T-helper 1 cell treated with Interleukin-12 subunit alpha and Interleukin-12 subunit beta and Interleukin-4 antibody, amounts not matched to agents 30 μg/mL and 1 μg/mL, for 36 hours (primary cell): ENCODE results near the gene PIRT.
"Not testable (repeated sequence)": the region's sequence is repeated elsewhere in the genome, so short reads cannot be mapped to it uniquely, and the experiment has no call there.

Experiments used
- H3K27ac Mint-ChIP-seq: one replicate; pipeline ENCODE4 v1.8.0; 2021; ENCODE audit warnings: mild to moderate bottlenecking, mixed read lengths
- H3K27me3 Mint-ChIP-seq: one replicate; pipeline ENCODE4 v1.8.0; 2021; ENCODE audit warnings: low read depth, mixed read lengths
- H3K36me3 Mint-ChIP-seq: one replicate; pipeline ENCODE4 v1.8.0; 2021; ENCODE audit warnings: low read depth, mixed read lengths
- H3K4me1 Mint-ChIP-seq: one replicate; pipeline ENCODE4 v1.8.0; 2021; ENCODE audit warnings: low read depth, mixed read lengths
- H3K4me3 Mint-ChIP-seq: one replicate; pipeline ENCODE4 v1.8.0; 2021; ENCODE audit warnings: mild to moderate bottlenecking, moderate library complexity, mixed read lengths
- H3K9me3 Mint-ChIP-seq: one replicate; pipeline ENCODE4 v1.8.0; 2021; ENCODE audit warnings: mixed read lengths

PIRT gene

DNA sequence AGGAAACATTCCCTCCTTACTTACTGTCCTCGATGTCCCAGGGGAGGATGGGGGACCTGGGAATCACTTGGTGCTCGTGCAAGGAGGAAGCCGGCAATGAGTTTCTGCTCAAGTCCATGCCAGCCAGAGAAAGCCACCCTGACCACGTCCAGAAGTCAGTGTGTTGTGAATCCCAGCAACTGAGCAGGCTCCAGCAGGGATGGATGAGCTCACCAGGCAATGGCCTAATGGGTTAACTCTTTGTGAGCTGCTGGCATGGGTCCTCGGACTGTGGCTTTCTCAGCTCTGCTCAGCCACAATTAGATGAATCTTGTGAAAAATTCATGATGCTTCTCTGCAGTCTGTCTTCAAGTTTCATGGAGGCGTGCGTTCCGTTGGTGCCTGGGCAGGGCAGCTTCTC, at the start of gene PIRT:
Gene PIRT, minus strand, starts transcription at position 167 of the 400 bp plus-strand sequence. CDS start 12,442 bp downstream, outside the sequence.
- no peaks in the 10 kb centered on the region for H3K36me3 Mint-ChIP-seq
- no peak within 1 kb of the TSS for H3K27ac Mint-ChIP-seq
- no peaks in the 10 kb centered on the region for H3K9me3 Mint-ChIP-seq
- no peaks in the 10 kb centered on the region for H3K27me3 Mint-ChIP-seq
- no peaks in the 10 kb centered on the region for H3K4me1 Mint-ChIP-seq
- no peak within 1 kb of the TSS for H3K4me3 Mint-ChIP-seq

DNA sequence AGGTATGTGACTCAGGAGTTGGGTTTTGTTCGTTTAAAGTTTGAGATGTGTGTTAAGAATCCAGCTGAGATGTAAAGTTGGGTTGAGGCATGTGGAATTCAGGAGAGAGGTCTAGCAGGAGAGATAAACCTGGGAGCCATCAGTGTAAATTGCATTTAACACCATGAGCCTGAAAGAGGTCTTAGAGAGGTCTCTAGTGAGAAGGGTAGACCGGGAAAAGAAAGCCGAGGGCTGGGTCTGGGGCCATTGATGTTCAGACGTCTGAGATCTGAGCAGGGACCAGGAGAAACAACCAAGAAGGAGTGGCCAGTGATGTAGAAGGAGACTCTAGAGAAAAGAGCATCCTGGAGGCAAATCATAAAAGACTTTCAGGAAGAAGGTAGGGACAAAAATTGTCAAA, 44.1 kb upstream of the PIRT start:
- H3K9me3 Mint-ChIP-seq = no peaks in the 10 kb centered on the region

DNA sequence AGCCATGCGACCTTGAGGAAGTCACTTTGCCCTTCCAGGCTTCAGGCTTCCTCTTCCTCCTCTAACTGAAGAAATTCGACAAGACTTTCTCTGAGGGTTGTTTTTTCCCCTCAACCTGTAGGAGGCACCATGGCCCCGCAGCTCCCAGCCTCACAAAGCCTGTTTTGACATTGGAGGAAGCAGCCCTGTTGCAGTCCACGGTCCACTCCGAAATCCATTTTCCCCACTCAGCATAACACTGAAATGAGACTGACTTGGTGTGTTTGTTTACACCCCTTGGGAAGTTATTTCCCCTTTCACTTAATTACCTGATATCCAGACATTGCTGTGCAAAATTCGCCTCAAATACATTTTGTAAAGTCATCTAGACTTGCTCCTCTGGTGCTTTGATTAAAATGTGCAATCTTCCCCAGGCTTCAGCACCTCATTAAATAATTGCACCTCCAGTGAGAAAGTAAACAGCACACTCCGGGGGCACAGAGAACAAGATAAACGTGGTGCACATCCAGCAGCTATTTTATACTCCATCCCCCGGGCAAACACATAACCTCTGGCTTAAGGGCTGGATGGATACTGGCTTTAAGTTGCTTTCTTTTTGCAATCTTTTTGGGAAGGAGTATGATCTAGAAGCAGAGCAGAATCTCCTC, 41.4 kb upstream of the PIRT start:
- Mint-ChIP-seq H3K36me3 (no peaks in the 10 kb centered on the region), H3K9me3 (no peaks in the 10 kb centered on the region), H3K27me3 (no peaks in the 10 kb centered on the region), H3K27ac (no peak overlapping the region), H3K4me1 (no peaks in the 10 kb centered on the region), H3K4me3 (no peak overlapping the region)

More for the DNA sequence above, 44.1 kb upstream of the PIRT start:
- Mint-ChIP-seq H3K27ac (no peak overlapping the region), H3K36me3 (no peaks in the 10 kb centered on the region), H3K4me1 (no peaks in the 10 kb centered on the region), H3K27me3 (no peaks in the 10 kb centered on the region), H3K4me3 (no peak overlapping the region)

DNA sequence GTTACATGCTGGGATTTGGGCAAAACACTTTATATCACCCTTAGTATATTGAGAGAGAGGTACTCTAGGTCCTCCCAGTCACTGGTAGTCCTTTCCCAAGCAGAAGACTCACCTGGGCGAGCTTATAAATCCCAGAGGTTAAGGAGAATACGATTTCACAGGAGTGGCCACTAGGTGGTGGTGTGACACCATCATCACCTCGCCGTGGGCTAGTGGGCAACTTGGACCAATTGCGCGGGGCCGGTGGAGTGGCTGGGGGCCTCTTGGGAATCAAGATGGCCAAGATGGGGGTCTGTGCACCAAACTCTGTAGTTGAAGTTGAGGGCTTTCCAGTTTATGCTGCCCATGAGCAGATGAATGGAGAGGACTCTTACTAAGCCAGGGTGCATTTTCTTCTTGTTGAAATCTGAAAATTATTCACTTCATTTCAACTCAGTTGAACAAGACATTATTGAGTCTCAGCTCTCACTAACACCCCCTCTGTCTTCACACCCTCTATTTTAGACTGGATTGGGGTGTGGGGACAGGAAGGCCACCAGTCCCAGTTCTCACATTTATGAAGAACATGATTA, 38.2 kb upstream of the PIRT start:
- H3K4me1 Mint-ChIP-seq = no peaks in the 10 kb centered on the region
- no peaks in the 10 kb centered on the region for H3K27me3 Mint-ChIP-seq

DNA sequence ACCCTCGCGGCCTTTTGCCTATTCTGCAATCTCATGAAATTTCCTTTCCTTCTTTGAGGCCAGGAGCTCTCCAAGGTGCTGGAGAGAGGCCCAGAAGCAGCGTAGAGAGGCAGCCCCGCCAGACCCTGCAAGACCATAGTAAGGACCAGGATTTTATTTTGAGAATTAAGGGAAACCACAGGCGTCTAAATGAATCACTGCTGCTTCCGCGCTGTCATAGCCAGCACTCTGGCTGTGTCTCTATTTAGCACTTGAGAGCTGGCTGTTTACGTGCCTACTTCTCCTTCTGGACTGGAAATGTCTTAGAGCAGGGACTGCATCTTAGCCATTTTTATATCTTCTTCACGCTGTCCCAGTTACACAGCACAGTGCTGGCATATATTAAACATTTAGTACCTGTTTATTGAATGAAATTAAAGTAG, 37.6 kb upstream of the PIRT start:
- no peak overlapping the region for H3K27ac Mint-ChIP-seq
- no peaks in the 10 kb centered on the region for H3K36me3 Mint-ChIP-seq
- no peaks in the 10 kb centered on the region for H3K27me3 Mint-ChIP-seq
- no peaks in the 10 kb centered on the region for H3K4me1 Mint-ChIP-seq
- no peak overlapping the region for H3K4me3 Mint-ChIP-seq
- H3K9me3 Mint-ChIP-seq = no peaks in the 10 kb centered on the region

More for the DNA sequence above, 38.2 kb upstream of the PIRT start:
- Mint-ChIP-seq H3K27ac (no peak overlapping the region), H3K9me3 (no peaks in the 10 kb centered on the region), H3K36me3 (no peaks in the 10 kb centered on the region), H3K4me3 (no peak overlapping the region)

DNA sequence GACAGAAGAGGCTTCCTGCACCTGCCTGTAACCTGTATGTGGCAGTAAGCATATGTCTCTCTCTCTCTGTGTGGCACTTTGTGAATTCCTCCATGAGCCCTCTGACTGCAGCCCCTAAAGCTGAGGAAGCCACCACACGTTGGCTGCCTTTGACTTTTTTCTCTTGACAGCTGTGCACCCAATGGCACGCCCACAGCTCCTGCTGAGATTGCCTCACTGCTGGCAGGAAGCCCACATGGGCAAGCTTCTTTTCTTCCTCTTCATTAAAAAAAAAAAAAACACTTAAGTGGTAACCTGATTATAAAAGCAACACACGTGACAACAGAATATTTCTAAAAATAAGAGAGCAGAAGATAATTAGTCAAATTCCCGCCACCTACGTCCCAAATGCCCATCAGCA, 34.0 kb upstream of the PIRT start:
- Mint-ChIP-seq H3K9me3 (no peaks in the 10 kb centered on the region), H3K36me3 (no peaks in the 10 kb centered on the region), H3K27ac (no peak overlapping the region), H3K4me3 (no peak overlapping the region), H3K4me1 (no peaks in the 10 kb centered on the region), H3K27me3 (no peaks in the 10 kb centered on the region)

DNA sequence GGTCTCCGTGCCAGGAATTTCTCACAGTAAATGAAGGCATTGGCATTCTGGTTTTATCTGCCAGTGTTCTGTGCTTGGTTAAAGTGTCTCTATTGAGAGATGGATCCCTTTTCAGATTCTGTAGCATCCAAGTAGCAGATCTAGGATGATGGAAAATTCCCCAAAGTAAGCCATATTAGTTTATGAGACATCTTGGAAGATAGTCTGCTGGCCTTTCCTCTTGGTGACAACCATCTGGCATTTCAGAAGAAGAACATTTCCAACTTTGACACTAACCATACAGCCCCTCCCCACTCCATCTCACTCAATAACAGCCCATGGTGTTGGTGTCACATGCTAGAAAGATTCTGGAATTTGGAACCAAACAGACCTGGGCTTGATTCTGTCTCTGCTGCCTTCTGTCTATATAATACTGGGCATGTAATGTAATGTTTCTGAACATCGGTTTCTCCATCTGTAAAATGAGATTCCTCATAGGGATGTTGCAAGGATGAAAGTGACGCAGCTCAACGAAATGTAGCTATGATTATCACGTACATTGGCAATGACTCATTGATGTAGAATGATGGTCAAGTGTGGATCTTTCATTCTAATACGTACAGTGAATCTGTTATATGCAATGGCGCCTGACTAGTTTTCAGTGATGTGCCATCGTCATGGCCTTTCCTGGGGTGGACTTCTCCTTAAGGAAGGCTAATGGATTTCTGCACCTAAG, 32.6 kb upstream of the PIRT start:
- Mint-ChIP-seq H3K9me3 (no peaks in the 10 kb centered on the region), H3K27ac (no peak overlapping the region), H3K36me3 (no peaks in the 10 kb centered on the region), H3K4me3 (no peak overlapping the region), H3K27me3 (no peaks in the 10 kb centered on the region), H3K4me1 (no peaks in the 10 kb centered on the region)

DNA sequence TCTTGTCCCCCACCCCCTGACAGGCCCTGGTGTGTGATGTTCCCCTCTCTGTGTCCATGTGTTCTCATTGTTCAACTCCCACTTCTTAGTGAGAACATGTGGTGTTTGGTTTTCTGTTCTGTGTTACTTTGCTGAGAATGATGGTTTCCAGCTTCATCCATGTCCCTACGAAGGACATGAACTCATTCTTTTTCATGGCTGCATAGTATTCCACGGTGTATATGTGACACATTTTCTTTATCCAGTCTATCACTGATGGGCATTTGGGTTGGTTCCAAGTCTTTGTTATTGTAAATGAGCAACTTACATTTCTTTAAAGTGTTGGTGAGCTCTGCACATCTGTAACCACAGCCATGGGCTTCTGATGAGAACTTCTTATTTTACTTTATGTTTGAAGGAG, 30.9 kb upstream of the PIRT start:
- H3K4me3 Mint-ChIP-seq, H3K27ac Mint-ChIP-seq, H3K4me1 Mint-ChIP-seq, H3K9me3 Mint-ChIP-seq, H3K36me3 Mint-ChIP-seq, H3K27me3 Mint-ChIP-seq: not testable (repeated sequence)

DNA sequence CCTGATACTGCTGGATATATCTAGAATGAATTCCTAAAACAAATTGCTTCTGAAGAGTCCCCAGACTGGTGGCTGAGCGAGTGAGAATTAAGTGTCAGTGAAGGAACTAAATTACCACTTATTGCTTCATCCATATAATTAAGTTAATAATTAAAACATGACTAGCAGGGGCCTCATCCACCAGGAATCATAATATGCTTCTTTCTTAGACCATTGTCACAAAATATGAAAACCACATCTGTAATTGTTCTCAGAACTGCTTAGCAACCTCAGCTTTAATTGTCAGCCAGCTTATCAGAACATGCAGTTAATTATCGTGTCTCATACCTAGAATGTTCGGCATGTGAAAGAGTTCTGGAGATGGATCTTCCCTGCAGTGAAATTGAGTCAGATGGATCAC, 21.2 kb upstream of the PIRT start:
- Mint-ChIP-seq H3K4me1 (no peaks in the 10 kb centered on the region), H3K27me3 (peaks cover 4% of the 10 kb centered on the region), H3K27ac (no peak overlapping the region), H3K36me3 (no peaks in the 10 kb centered on the region), H3K9me3 (no peaks in the 10 kb centered on the region), H3K4me3 (no peak overlapping the region)

DNA sequence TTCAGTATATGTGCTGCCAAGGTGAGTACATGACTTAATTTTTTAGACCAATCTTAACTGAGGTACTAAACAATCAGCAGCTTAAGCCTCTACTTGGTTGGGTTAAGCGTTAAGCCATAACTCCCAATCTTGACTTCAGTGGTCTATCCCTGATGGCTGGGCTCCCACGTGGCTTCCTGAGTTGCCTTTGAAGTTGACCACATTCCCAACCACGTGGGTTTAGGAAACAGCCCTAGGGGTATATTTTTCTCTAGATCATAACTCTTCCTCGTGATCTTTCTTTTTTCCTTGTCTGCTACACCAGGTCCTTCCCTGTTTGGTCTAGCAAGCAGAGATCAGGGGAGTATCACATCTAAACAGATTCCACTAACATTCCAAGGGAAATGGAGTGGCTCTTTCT, 20.1 kb upstream of the PIRT start:
- Mint-ChIP-seq H3K4me3 (no peak overlapping the region), H3K9me3 (no peaks in the 10 kb centered on the region), H3K27ac (no peak overlapping the region), H3K4me1 (no peaks in the 10 kb centered on the region), H3K27me3 (peaks cover 4% of the 10 kb centered on the region), H3K36me3 (no peaks in the 10 kb centered on the region)

DNA sequence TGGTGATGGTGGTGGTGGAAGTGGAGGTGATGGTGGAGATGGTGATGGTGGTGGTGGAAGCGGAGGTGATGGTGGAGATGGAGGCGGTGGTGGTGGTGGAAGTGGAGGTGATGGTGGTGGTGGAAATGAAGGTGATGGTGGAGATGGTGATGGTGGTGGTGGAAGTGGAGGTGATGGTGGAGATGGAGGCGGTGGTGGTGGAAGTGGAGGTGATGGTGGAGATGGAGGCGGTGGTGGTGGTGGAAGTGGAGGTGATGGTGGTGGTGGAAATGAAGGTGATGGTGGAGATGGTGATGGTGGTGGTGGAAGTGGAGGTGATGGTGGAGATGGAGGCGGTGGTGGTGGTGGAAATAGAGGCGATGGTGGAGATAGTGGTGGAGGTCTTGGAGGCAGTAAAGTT, 8.7 kb upstream of the PIRT start:
- H3K9me3 Mint-ChIP-seq, H3K27ac Mint-ChIP-seq, H3K4me1 Mint-ChIP-seq, H3K4me3 Mint-ChIP-seq, H3K36me3 Mint-ChIP-seq: not testable (repeated sequence)
- peaks cover 13% of the 10 kb centered on the region for H3K27me3 Mint-ChIP-seq

DNA sequence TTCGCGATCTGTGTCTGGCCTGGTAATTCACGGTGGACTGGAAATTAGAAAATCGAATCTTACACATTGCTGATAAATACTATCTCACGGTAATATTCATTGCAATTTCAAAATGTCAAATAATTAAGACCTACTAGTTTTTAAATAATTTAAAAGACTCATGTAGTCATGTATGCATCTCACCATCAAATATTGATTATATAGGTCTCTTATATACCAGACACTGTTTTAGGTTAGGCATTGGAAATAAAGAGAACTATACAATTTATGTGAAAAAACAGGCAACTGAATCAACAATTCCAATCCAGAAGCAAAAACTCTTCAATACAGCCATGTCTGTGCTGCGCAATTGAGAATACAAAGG, 7.5 kb upstream of the PIRT start:
- H3K27me3 Mint-ChIP-seq = peaks cover 11% of the 10 kb centered on the region
- H3K27ac Mint-ChIP-seq = no peak overlapping the region
- no peaks in the 10 kb centered on the region for H3K36me3 Mint-ChIP-seq
- H3K4me3 Mint-ChIP-seq = no peak overlapping the region
- no peaks in the 10 kb centered on the region for H3K9me3 Mint-ChIP-seq
- peaks cover 5% of the 10 kb centered on the region for H3K4me1 Mint-ChIP-seq

DNA sequence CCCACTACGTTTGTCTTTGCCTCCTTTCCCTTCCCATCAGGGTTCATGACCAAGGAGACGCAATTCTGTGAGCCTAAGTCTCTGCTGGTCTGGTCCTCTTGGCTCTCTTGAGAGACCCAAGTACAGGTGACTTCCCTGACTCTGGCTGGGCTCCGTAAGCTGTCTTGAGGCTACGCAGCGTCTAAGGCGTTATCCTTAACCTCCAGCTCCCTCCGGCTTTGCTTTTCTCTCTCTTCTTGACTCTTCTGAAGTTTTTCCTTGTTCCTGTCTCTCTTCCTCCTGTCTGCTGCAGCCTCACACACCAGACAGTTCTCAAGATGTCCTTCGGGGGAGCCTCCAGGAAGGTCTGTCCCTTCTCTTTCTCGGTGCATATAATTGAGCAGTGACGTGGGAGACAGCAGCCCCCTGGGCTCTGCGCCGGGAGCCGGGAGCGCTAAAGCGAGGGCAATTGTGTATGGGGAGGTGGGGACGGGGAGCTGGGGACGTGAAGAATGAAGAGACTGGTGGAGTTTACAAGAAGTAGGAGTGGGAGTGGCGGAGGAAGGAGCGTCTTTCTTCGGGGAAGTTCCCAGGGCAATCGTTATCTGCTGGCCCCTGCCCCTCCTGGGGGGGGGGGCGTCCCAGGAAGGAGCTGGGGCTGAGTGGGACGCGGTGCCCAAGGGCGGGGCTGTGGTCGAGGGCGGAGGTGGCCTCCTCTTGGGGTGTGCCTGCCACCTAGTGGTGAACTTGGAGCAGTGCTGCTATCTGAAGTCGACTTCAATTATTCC, 6.9 kb upstream of the PIRT start:
- no peaks in the 10 kb centered on the region for H3K9me3 Mint-ChIP-seq
- H3K36me3 Mint-ChIP-seq = no peaks in the 10 kb centered on the region
- H3K27me3 Mint-ChIP-seq = peaks cover 11% of the 10 kb centered on the region
- no peak overlapping the region for H3K27ac Mint-ChIP-seq
- peak overlapping the region; percentile 81 for H3K4me3 Mint-ChIP-seq
- peaks cover 5% of the 10 kb centered on the region for H3K4me1 Mint-ChIP-seq

DNA sequence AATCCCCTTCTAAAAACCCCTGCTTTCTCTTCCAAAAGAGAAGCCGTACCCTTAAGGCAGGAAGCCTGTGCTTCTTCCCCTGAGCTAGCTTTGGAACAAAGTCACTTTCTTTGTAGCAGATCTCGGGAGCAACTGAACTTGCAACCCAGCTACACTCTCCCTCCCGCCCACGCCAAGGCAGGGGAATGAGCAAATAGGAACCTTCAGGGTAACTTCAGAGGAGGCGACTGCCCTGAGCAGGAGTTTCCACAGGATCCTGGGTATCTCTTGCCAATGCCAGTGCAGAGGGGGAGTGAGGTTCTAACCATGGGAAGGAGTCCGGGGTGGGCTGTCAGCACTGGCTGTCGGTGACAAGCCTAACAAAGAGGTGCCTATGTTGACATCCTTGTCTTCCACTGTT, 5.9 kb upstream of the PIRT start:
- no peak overlapping the region for H3K27ac Mint-ChIP-seq
- peaks cover 5% of the 10 kb centered on the region for H3K4me1 Mint-ChIP-seq
- peak overlapping the region; percentile 28 for H3K4me3 Mint-ChIP-seq
- H3K9me3 Mint-ChIP-seq = no peaks in the 10 kb centered on the region
- peaks cover 11% of the 10 kb centered on the region for H3K27me3 Mint-ChIP-seq
- no peaks in the 10 kb centered on the region for H3K36me3 Mint-ChIP-seq

DNA sequence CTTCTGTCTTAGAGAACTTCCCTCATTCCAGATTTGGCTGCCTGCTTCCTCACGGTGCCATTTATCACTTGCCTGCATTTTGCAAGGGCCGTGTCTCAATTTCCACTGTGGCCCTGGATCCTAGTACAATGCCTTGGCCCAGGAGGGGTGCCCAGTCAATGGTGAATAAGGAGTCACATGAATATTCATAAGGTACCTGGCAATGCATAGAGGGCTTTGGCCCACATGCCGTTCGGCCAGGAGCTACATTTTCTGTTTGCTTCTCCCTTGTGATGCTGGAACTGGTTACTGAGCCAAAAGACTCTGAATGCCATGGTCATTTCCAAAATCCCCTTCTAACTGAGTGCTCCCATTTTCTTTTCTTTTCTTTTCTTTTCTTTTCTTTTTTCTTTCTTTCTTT, 4.8 kb upstream of the PIRT start:
- H3K9me3 Mint-ChIP-seq = no peaks in the 10 kb centered on the region
- no peak overlapping the region for H3K27ac Mint-ChIP-seq
- no peak overlapping the region for H3K4me3 Mint-ChIP-seq
- no peaks in the 10 kb centered on the region for H3K36me3 Mint-ChIP-seq
- peaks cover 5% of the 10 kb centered on the region for H3K4me1 Mint-ChIP-seq
- H3K27me3 Mint-ChIP-seq = peaks cover 11% of the 10 kb centered on the region
